Erythroblast (primary cell): ENCODE results near the gene KIFC1.

Experiments
- GATA1 ChIP-seq: IDR thresholded peaks from 2 replicates; pipeline ENCODE4 v1.6.1; 2011; ENCODE audit warnings: low read depth, mild to moderate bottlenecking, control low read depth, low read length, moderate library complexity
- POLR2A ChIP-seq: IDR thresholded peaks from 2 replicates; pipeline ENCODE4 v1.6.1; 2011; ENCODE audit warnings: mild to moderate bottlenecking, low read length

GRCh38 chr6:33452496-33452895, 60.9 kb downstream of the KIFC1 start:
- TF ChIP-seq POLR2A (no peak), GATA1 (no peak)
